Measurements from ENCODE around the gene ANGEL1. TPM values are rescaled to one million over a fixed set of nuclear protein-coding genes. Genes with fewer than 3 reads are reported as not detected.

The ANGEL1 gene
- total and polyA plus RNA-seq, 2 of the 8 experiments (the other 6 are each of a cell fraction or from before 2014, with no cell fraction given), result 26.8 to 27.2 TPM

- CTCF ChIA-PET (ENCODE audit: partially characterized antibody), result interaction anchor here (1.1 to 1.9 kb wide), 2 partner anchors 33 to 42 kb away, joined by 5 to 7 read pairs; no protein-coding TSS in a partner anchor
- TF ChIP-seq SAP30 (IDR thresholded peaks at IDR 0.05; ENCODE audit: insufficient read depth, insufficient replicate concordance, low read length), result no peak
- no peak for TF ChIP-seq CHD1 (IDR thresholded peaks at IDR 0.05; ENCODE audit: low read depth, low read length)
- no peak for TF ChIP-seq POU5F1 (IDR thresholded peaks at IDR 0.05; ENCODE audit: low read depth, low read length)
- TF ChIP-seq CEBPB (IDR thresholded peaks at IDR 0.05; ENCODE audit: low read depth, low read length), result no peak
- TF ChIP-seq SRF (IDR thresholded peaks at IDR 0.05; ENCODE audit: low read depth, low read length), result no peak
- TF ChIP-seq SP4 (IDR thresholded peaks at IDR 0.05; ENCODE audit: low read length), result no peak
- no peak for TF ChIP-seq EGR1 (IDR thresholded peaks at IDR 0.05; ENCODE audit: borderline replicate concordance, low read depth, low read length)
- TF ChIP-seq YY1 (IDR thresholded peaks at IDR 0.05; ENCODE audit: low read depth, low read length), result no peak
- TF ChIP-seq JUN (IDR thresholded peaks at IDR 0.05; ENCODE audit: low read depth, low read length), result no peak
- TF ChIP-seq GTF2F1 (IDR thresholded peaks at IDR 0.05; ENCODE audit: borderline replicate concordance, low read depth, low read length), result no peak
- no peak for TF ChIP-seq KDM5A (IDR thresholded peaks at IDR 0.05; ENCODE audit: low read length)
- no peak for TF ChIP-seq GABPA (IDR thresholded peaks at IDR 0.05; ENCODE audit: borderline replicate concordance, insufficient read depth, low read length)
- no peak for TF ChIP-seq MAX (IDR thresholded peaks at IDR 0.05)
- TF ChIP-seq NRF1 (IDR thresholded peaks at IDR 0.05; ENCODE audit: low read depth, low read length), result no peak
- no peak for TF ChIP-seq BRCA1 (IDR thresholded peaks at IDR 0.05; ENCODE audit: low read depth, low read length)
- TF ChIP-seq SUZ12 (IDR thresholded peaks at IDR 0.05; ENCODE audit: low read length), result no peak
Measured at GRCh38 chr14:76742966-76743365, 69.7 kb downstream of the ANGEL1 start.

More at GRCh38 chr14:76742966-76743365, 69.7 kb downstream of the ANGEL1 start:
- Histone ChIP-seq H3K4me3 (ENCODE audit: extremely low read depth in 1 of 4, insufficient read depth in 2 of 4, low read depth in 3 of 4, low read length in 4 of 4) (no peak overlapping the region), H3K4me2 (ENCODE audit: insufficient read depth in 1 of 2, low read depth in 2 of 2, low read length in 2 of 2) (no peak overlapping the region), H3K27ac (ENCODE audit: low read depth, low read length) (no peak overlapping the region), H3K18ac (ENCODE audit: extremely low read depth, low read length) (no peak overlapping the region), H3K36me3 (ENCODE audit: control insufficient read depth in 2 of 4, insufficient read depth in 4 of 4, low read length in 3 of 4) (no peaks in the 10 kb centered on the region), H3K27me3 (replicated peaks in 1 of 4; ENCODE audit: control insufficient read depth in 3 of 4, extremely low read depth in 1 of 4, insufficient read depth in 3 of 4, low read length in 3 of 4) (no peaks in the 10 kb centered on the region), H4K5ac (ENCODE audit: insufficient read length, low read depth, low read length) (no peak overlapping the region), H4K8ac (ENCODE audit: extremely low read depth, insufficient read depth, low read length) (no peak overlapping the region), H3K56ac (replicated peaks; ENCODE audit: insufficient read length, low read depth, low read length) (no peak overlapping the region), H2BK120ac (replicated peaks; ENCODE audit: low read depth, low read length) (no peak overlapping the region), H2AFZ (ENCODE audit: low read length) (no peak overlapping the region), H4K20me1 (replicated peaks in 1 of 2; ENCODE audit: control insufficient read depth in 1 of 2, insufficient read depth in 2 of 2, low read length in 2 of 2) (no peaks in the 10 kb centered on the region), H3K4ac (replicated peaks; ENCODE audit: insufficient read length, low read depth, low read length) (no peak overlapping the region), H2AK5ac (ENCODE audit: low read depth, low read length) (no peak overlapping the region), H3K9me3 (ENCODE audit: insufficient read depth in 2 of 2, low read depth in 1 of 2, low read length in 1 of 2) (peaks cover 2 to 20% of the 10 kb centered on the region in 2 experiments; a peak in 3 of 4 replicates), H3K23ac (ENCODE audit: insufficient read length) (no peak overlapping the region), H2BK20ac (ENCODE audit: low read length) (no peak overlapping the region), H2BK12ac (ENCODE audit: low read depth, low read length) (no peak overlapping the region), H3K9ac (replicated peaks in 1 of 4; ENCODE audit: extremely low read depth in 1 of 4, low read depth in 3 of 4, low read length in 3 of 4) (no peak overlapping the region), H3K23me2 (ENCODE audit: low read depth, low read length) (no peaks in the 10 kb centered on the region), H2BK5ac (ENCODE audit: low read depth, low read length) (no peak overlapping the region), H3K14ac (ENCODE audit: insufficient read length) (no peak overlapping the region), H3K79me2 (ENCODE audit: control insufficient read depth in 1 of 2, insufficient read depth in 2 of 2, low read length in 2 of 2) (no peaks in the 10 kb centered on the region), H3K4me1 (replicated peaks in 1 of 4; ENCODE audit: control insufficient read depth in 3 of 4, insufficient read depth in 4 of 4, low read length in 3 of 4) (no peaks in the 10 kb centered on the region), H2BK15ac (ENCODE audit: low read length) (no peak overlapping the region), H4K91ac (replicated peaks; ENCODE audit: insufficient read length, low read length) (no peak overlapping the region), H3K79me1 (ENCODE audit: low read depth, low read length) (no peaks in the 10 kb centered on the region)
- WGBS, 2 experiments (ENCODE audit: extremely low coverage in 1 of 2, insufficient coverage in 1 of 2, insufficient read length in 1 of 2, insufficient replicate concordance in 2 of 2, low coverage in 1 of 2, low lambda C conversion rate in 2 of 2, missing lambda C conversion rate in 1 of 2), result 90% methylated on average over 7 of the region's 7 CpGs; no CpG with 5 or more reads in 1 of the 2 experiments
- FAIRE-seq (no peak), DNase-seq (ENCODE audit: low read depth in 1 of 2, low spot score in 2 of 2) (no peak)
- POLR2A ChIA-PET (ENCODE audit: partially characterized antibody), result no interaction called here

All from H1 (cell line).